CD4-positive, alpha-beta T cell treated with Interferon gamma for 1 hour (primary cell): ENCODE results near the gene SNX27.
"Not testable (repeated sequence)": the region's sequence is repeated elsewhere in the genome, so short reads cannot be mapped to it uniquely, and the experiment has no call there.

Experiments used
- DNase-seq: peaks from one replicate; pipeline ENCODE4 v3.0.0-alpha.2; 2020

Gene SNX27

GRCh38 chr1:151606384-151606783, 5.5 kb upstream of the SNX27 start:
- DNase-seq = no peak

- no peak for DNase-seq
These were observed 5.0 kb upstream of the SNX27 start for GRCh38 chr1:151606857-151607256.

- no peak for DNase-seq
These were observed 1.7 kb upstream of the SNX27 start for GRCh38 chr1:151610142-151610541.

GRCh38 chr1:151611288-151611790, 511 bp upstream of the SNX27 start:
- DNase-seq = peak; percentile 47

GRCh38 chr1:151612501-151613281, 841 bp downstream of the SNX27 start:
- peak; percentile 2 for DNase-seq

- no peak for DNase-seq
These were observed 1.5 kb downstream of the SNX27 start for GRCh38 chr1:151613282-151613780.

- DNase-seq = no peak
These were observed 4.1 kb downstream of the SNX27 start for GRCh38 chr1:151615711-151616504.

- no peak for DNase-seq
These were observed 4.6 kb downstream of the SNX27 start for GRCh38 chr1:151616505-151616849.

- DNase-seq = no peak
These were observed 6.2 kb downstream of the SNX27 start for GRCh38 chr1:151618003-151618402.

- no peak for DNase-seq
These were observed 6.6 kb downstream of the SNX27 start for GRCh38 chr1:151618470-151618869.

GRCh38 chr1:151618996-151619395, 7.1 kb downstream of the SNX27 start:
- DNase-seq = not testable (repeated sequence)

GRCh38 chr1:151619489-151620093, 7.7 kb downstream of the SNX27 start:
- DNase-seq = no peak

GRCh38 chr1:151620286-151620685, 8.4 kb downstream of the SNX27 start:
- no peak for DNase-seq

- DNase-seq = no peak
These were observed 9.5 kb downstream of the SNX27 start for GRCh38 chr1:151621351-151621750.

- no peak for DNase-seq
These were observed 12.9 kb downstream of the SNX27 start for GRCh38 chr1:151624783-151625182.

GRCh38 chr1:151626740-151627334, 15.0 kb downstream of the SNX27 start:
- no peak for DNase-seq

- DNase-seq = no peak
These were observed 17.4 kb downstream of the SNX27 start for GRCh38 chr1:151629278-151629677.

GRCh38 chr1:151635479-151636072, 23.7 kb downstream of the SNX27 start:
- DNase-seq = no peak

- DNase-seq = no peak
These were observed 26.4 kb downstream of the SNX27 start for GRCh38 chr1:151638074-151638775.

GRCh38 chr1:151638812-151639211, 27.0 kb downstream of the SNX27 start:
- no peak for DNase-seq

- DNase-seq = no peak
These were observed 27.6 kb downstream of the SNX27 start for GRCh38 chr1:151639466-151639865.

GRCh38 chr1:151641229-151641628, 29.4 kb downstream of the SNX27 start:
- DNase-seq = no peak
